ENCODE results near the gene TNFRSF18. TPM values are rescaled to one million over a fixed set of nuclear protein-coding genes. Genes with fewer than 3 reads are reported as not detected.
"Not testable (repeated sequence)": the region's sequence is repeated elsewhere in the genome, so short reads cannot be mapped to it uniquely, and the experiment has no call there.

The TNFRSF18 gene
- total RNA-seq, 1 donor from 2014 or later, result not detected

GRCh38 chr1:1253314-1253713 is 46.9 kb upstream of the TNFRSF18 start:
- Mint-ChIP-seq H3K9me3 (ENCODE audit: unreplicated experiment) (no peaks in the 10 kb centered on the region), H3K27ac (ENCODE audit: unreplicated experiment) (no peak overlapping the region), H3K27me3 (ENCODE audit: unreplicated experiment) (peaks cover 13% of the 10 kb centered on the region), H3K4me3 (ENCODE audit: unreplicated experiment) (peak overlapping the region; percentile 65), H3K4me1 (ENCODE audit: unreplicated experiment) (no peaks in the 10 kb centered on the region), H3K36me3 (ENCODE audit: low read depth, unreplicated experiment) (peaks cover 32% of the 10 kb centered on the region)
- no peak for TF ChIP-seq CTCF (IDR thresholded peaks at IDR 0.05; ENCODE audit: unreplicated experiment)
- DNase-seq (ENCODE audit: low spot score), result no peak

- no peak for TF ChIP-seq CTCF (IDR thresholded peaks at IDR 0.05; ENCODE audit: unreplicated experiment)
- peaks cover 10% of the 10 kb centered on the region for H3K27me3 Mint-ChIP-seq (ENCODE audit: unreplicated experiment)
- no peaks in the 10 kb centered on the region for H3K4me1 Mint-ChIP-seq (ENCODE audit: unreplicated experiment)
- DNase-seq (ENCODE audit: low spot score), result no peak
- no peak overlapping the region for H3K27ac Mint-ChIP-seq (ENCODE audit: unreplicated experiment)
- no peaks in the 10 kb centered on the region for H3K9me3 Mint-ChIP-seq (ENCODE audit: unreplicated experiment)
- H3K36me3 Mint-ChIP-seq (ENCODE audit: low read depth, unreplicated experiment), result peaks cover 22% of the 10 kb centered on the region
- no peak overlapping the region for H3K4me3 Mint-ChIP-seq (ENCODE audit: unreplicated experiment)
Observed at GRCh38 chr1:1250786-1251284, 44.4 kb upstream of the TNFRSF18 start.

- not testable (repeated sequence) for H3K36me3 Mint-ChIP-seq (ENCODE audit: low read depth, unreplicated experiment); DNase-seq (ENCODE audit: low spot score); H3K27me3 Mint-ChIP-seq (ENCODE audit: unreplicated experiment); H3K9me3 Mint-ChIP-seq (ENCODE audit: unreplicated experiment); H3K4me1 Mint-ChIP-seq (ENCODE audit: unreplicated experiment); H3K27ac Mint-ChIP-seq (ENCODE audit: unreplicated experiment); H3K4me3 Mint-ChIP-seq (ENCODE audit: unreplicated experiment)
Observed at GRCh38 chr1:1248009-1248913, 41.9 kb upstream of the TNFRSF18 start.

- Mint-ChIP-seq H3K36me3 (ENCODE audit: low read depth, unreplicated experiment) (no peaks in the 10 kb centered on the region), H3K27ac (ENCODE audit: unreplicated experiment) (no peak overlapping the region), H3K4me1 (ENCODE audit: unreplicated experiment) (no peaks in the 10 kb centered on the region), H3K27me3 (ENCODE audit: unreplicated experiment) (peaks cover 3% of the 10 kb centered on the region), H3K9me3 (ENCODE audit: unreplicated experiment) (no peaks in the 10 kb centered on the region), H3K4me3 (ENCODE audit: unreplicated experiment) (no peak overlapping the region)
- no peak for DNase-seq (ENCODE audit: low spot score)
- no peak for TF ChIP-seq CTCF (IDR thresholded peaks at IDR 0.05; ENCODE audit: unreplicated experiment)
Observed at GRCh38 chr1:1247341-1247913, 41.0 kb upstream of the TNFRSF18 start.

GRCh38 chr1:1246577-1247340 is 40.4 kb upstream of the TNFRSF18 start, which contains the start of gene C1QTNF12:
Gene C1QTNF12 (minus strand): TSS chr1:1246722. CDS start chr1:1246690, 32 bp downstream.
- Mint-ChIP-seq H3K27me3 (ENCODE audit: unreplicated experiment) (peaks cover 2% of the 10 kb centered on the region), H3K4me3 (ENCODE audit: unreplicated experiment) (no peak within 1 kb of the TSS), H3K27ac (ENCODE audit: unreplicated experiment) (no peak within 1 kb of the TSS), H3K36me3 (ENCODE audit: low read depth, unreplicated experiment) (no peaks in the 10 kb centered on the region), H3K9me3 (ENCODE audit: unreplicated experiment) (no peaks in the 10 kb centered on the region), H3K4me1 (ENCODE audit: unreplicated experiment) (no peaks in the 10 kb centered on the region)
- TF ChIP-seq CTCF (IDR thresholded peaks at IDR 0.05; ENCODE audit: unreplicated experiment), result no peak
- DNase-seq (ENCODE audit: low spot score), result no peak

Measured in endothelial cell (in vitro differentiated cells).